GM12878 (cell line): Measurements from ENCODE around the gene SLC4A2. TPM values are rescaled to one million over a fixed set of nuclear protein-coding genes. Genes with fewer than 3 reads are reported as not detected.

Experiments
- BACH1 ChIP-seq: fragments of 450-650 bp; IDR thresholded peaks from 2 replicates; pipeline ENCODE4 v1.6.1; 2017; ENCODE audit warnings: mild to moderate bottlenecking, borderline replicate concordance
- CREB1 ChIP-seq: IDR thresholded peaks from 2 replicates; pipeline ENCODE4 v1.6.1; 2012; ENCODE audit warnings: low read depth, mild to moderate bottlenecking, inconsistent platforms
- DPF2 ChIP-seq: fragments of 450-650 bp; IDR thresholded peaks from 2 replicates; pipeline ENCODE4 v1.6.1; 2017; ENCODE audit warnings: mild to moderate bottlenecking
- ETV6 ChIP-seq, 2 experiments: fragments of 450-650 bp in 1 of 2; IDR thresholded peaks in 1 of 2; conservative IDR thresholded peaks in 1 of 2; 2 replicates each; pipeline ENCODE4 v1.6.1; 2014; ENCODE audit warnings: antibody characterized with exemption in 1 of 2, borderline replicate concordance in 1 of 2, low read depth in 1 of 2, mild to moderate bottlenecking in 1 of 2, moderate library complexity in 1 of 2
- FOXM1 ChIP-seq: IDR thresholded peaks from 2 replicates; pipeline ENCODE4 v1.6.1; 2012; ENCODE audit warnings: low read depth, mild to moderate bottlenecking, inconsistent platforms, low read length, moderate library complexity
- GATAD2B ChIP-seq: fragments of 450-650 bp; conservative IDR thresholded peaks from 2 replicates; pipeline ENCODE4 v1.6.1; 2017; ENCODE audit warnings: low read depth, mild to moderate bottlenecking, moderate library complexity
- IRF5 ChIP-seq: fragments of 450-650 bp; IDR thresholded peaks from 2 replicates; pipeline ENCODE4 v1.6.1; 2017; ENCODE audit warnings: borderline replicate concordance
- MTA3 ChIP-seq: IDR thresholded peaks from 2 replicates; pipeline ENCODE4 v1.6.1; 2012; ENCODE audit warnings: low read length, inconsistent platforms, borderline replicate concordance
- MYB ChIP-seq: fragments of 150-350 bp; IDR thresholded peaks from 2 replicates; pipeline ENCODE4 v1.6.1; 2014; ENCODE audit warnings: mild to moderate bottlenecking, low read depth, low read length, borderline replicate concordance
- NBN ChIP-seq: fragments of 450-650 bp; IDR thresholded peaks from 2 replicates; pipeline ENCODE4 v1.6.1; 2016
- NR2F1 ChIP-seq: fragments of 450-650 bp; conservative IDR thresholded peaks from 2 replicates; pipeline ENCODE4 v1.6.1; 2017; ENCODE audit warnings: mild to moderate bottlenecking
- PML ChIP-seq: IDR thresholded peaks from 2 replicates; pipeline ENCODE4 v1.6.1; 2012; ENCODE audit warnings: low read length, inconsistent platforms
- POLR2A ChIP-seq: IDR thresholded peaks from 2 replicates; pipeline ENCODE4 v1.6.1; 2011; ENCODE audit warnings: low read depth, mild to moderate bottlenecking, low read length
- RAD51 ChIP-seq: fragments of 450-650 bp; IDR thresholded peaks from 2 replicates; pipeline ENCODE4 v1.6.1; 2016; ENCODE audit warnings: moderate library complexity, mild to moderate bottlenecking, inconsistent platforms
- SREBF1 ChIP-seq: IDR thresholded peaks from 2 replicates; pipeline ENCODE4 v1.6.1; 2012; ENCODE audit warnings: mild to moderate bottlenecking, low read length
- SRF ChIP-seq, 2 experiments: IDR thresholded peaks; 2 replicates each; pipeline ENCODE4 v1.6.1; 2011; ENCODE audit warnings: low read depth in 2 of 2, low read length in 2 of 2, mild to moderate bottlenecking in 1 of 2, moderate library complexity in 1 of 2
- STAT1 ChIP-seq: fragments of 450-650 bp; conservative IDR thresholded peaks from 2 replicates; pipeline ENCODE4 v1.6.1; 2014; ENCODE audit warnings: antibody characterized with exemption, mild to moderate bottlenecking
- TCF12 ChIP-seq: IDR thresholded peaks from 2 replicates; pipeline ENCODE4 v1.6.1; 2011; ENCODE audit warnings: low read depth, mild to moderate bottlenecking, low read length
- ZNF217 ChIP-seq: fragments of 450-650 bp; IDR thresholded peaks from 2 replicates; pipeline ENCODE4 v1.6.1; 2017; ENCODE audit warnings: antibody characterized with exemption, mild to moderate bottlenecking
- ZSCAN29 ChIP-seq: fragments of 450-650 bp; IDR thresholded peaks from 2 replicates; pipeline ENCODE4 v1.6.1; 2017; ENCODE audit warnings: mild to moderate bottlenecking, moderate library complexity
- polyA plus RNA-seq, 11 experiments: library from polyadenylated mRNA; depleted of rRNA in 4 of 11; unstranded in 6 of 11; stranded (reverse) in 5 of 11; fragments of >200 nt; fragmentation: Nextera tagmentation in 4 of 11; fragmentation: Illumina TruSeq in 1 of 11; extraction: Ambion mirVana in 4 of 11; extraction: Trizol in 1 of 11; gene quantifications; 1 replicate in 1 of 11; 2 replicates in 10 of 11; pipeline versions ENCODE4 v1.2.1 to v1.2.3, GENCODE V29; 2011 to 2016; ENCODE audit warnings: inconsistent platforms in 2 of 11, missing spikeins in 2 of 11, low read depth in 1 of 11
- total RNA-seq, 4 experiments: library from RNA; depleted of rRNA in 3 of 4; stranded (reverse); fragments of >200 nt in 3 of 4; fragmentation: Illumina TruSeq in 1 of 4; extraction: Trizol in 1 of 4; gene quantifications; 2 replicates each; pipeline versions ENCODE4 v1.2.1 to v1.2.3, GENCODE V29; 2013 to 2021
- TF ChIP-seq, protein P1 (sequence below): fragments of 450-650 bp; formaldehyde crosslinking; IDR thresholded peaks from 2 replicates; pipeline ENCODE4 v1.4.0; 2020; ENCODE audit warnings: mild to moderate bottlenecking, moderate library complexity
- TF ChIP-seq, protein P2 (sequence below), 3 experiments: IDR thresholded peaks in 2 of 3; conservative IDR thresholded peaks in 1 of 3; 2 replicates each; pipeline ENCODE4 v1.5.1; 2011; ENCODE audit warnings: low read depth in 3 of 3, low read length in 3 of 3, mild to moderate bottlenecking in 3 of 3, control low read depth in 2 of 3, moderate library complexity in 2 of 3, inconsistent platforms in 1 of 3, mixed read lengths in 1 of 3; ENCODE audit not compliant: control insufficient read depth in 2 of 3, insufficient read depth in 1 of 3; ENCODE audit errors: extremely low read depth in 1 of 3

Gene SLC4A2
- total and polyA plus RNA-seq, 10 of the 15 experiments (the other 5 are each of a cell fraction or from before 2014, with no cell fraction given) = 2.7 to 78.6 (median 30.1) TPM

- TF ChIP-seq NBN (0 out of 2 replicates have a peak, but pooled peaks have one; percentile 58), RAD51 (no peak), POLR2A (peak; percentile 73), SRF (IDR thresholded peaks at IDR 0.05; ENCODE audit: low read depth in 2 of 2, low read length in 2 of 2) (no peak; a peak in 1 of 4 replicates), GATAD2B (0 out of 2 replicates have a peak, but pooled peaks have one; percentile 43), ZSCAN29 (no peak), NR2F1 (peak; percentile 75), PML (no peak), DPF2 (peak; percentile 57), MYB (no peak), TCF12 (no peak), ZNF217 (no peak), MTA3 (no peak), BACH1 (peak; percentile 61; the same call in 1 of the 2 replicates), STAT1 (no peak), SREBF1 (peak; percentile 82; the same call in 1 of the 2 replicates), FOXM1 (no peak), IRF5 (no peak), CREB1 (peak; percentile 88), ETV6 (conservative IDR thresholded peaks at IDR 0.05 in 1 of 2, IDR thresholded peaks at IDR 0.05 in 1 of 2; ENCODE audit: borderline replicate concordance in 1 of 2, low read depth in 1 of 2) (no peak)
- TF ChIP-seq, protein P1, sequence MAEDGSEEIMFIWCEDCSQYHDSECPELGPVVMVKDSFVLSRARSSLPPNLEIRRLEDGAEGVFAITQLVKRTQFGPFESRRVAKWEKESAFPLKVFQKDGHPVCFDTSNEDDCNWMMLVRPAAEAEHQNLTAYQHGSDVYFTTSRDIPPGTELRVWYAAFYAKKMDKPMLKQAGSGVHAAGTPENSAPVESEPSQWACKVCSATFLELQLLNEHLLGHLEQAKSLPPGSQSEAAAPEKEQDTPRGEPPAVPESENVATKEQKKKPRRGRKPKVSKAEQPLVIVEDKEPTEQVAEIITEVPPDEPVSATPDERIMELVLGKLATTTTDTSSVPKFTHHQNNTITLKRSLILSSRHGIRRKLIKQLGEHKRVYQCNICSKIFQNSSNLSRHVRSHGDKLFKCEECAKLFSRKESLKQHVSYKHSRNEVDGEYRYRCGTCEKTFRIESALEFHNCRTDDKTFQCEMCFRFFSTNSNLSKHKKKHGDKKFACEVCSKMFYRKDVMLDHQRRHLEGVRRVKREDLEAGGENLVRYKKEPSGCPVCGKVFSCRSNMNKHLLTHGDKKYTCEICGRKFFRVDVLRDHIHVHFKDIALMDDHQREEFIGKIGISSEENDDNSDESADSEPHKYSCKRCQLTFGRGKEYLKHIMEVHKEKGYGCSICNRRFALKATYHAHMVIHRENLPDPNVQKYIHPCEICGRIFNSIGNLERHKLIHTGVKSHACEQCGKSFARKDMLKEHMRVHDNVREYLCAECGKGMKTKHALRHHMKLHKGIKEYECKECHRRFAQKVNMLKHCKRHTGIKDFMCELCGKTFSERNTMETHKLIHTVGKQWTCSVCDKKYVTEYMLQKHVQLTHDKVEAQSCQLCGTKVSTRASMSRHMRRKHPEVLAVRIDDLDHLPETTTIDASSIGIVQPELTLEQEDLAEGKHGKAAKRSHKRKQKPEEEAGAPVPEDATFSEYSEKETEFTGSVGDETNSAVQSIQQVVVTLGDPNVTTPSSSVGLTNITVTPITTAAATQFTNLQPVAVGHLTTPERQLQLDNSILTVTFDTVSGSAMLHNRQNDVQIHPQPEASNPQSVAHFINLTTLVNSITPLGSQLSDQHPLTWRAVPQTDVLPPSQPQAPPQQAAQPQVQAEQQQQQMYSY (CRISPR knock-in tag) = no peak
- TF ChIP-seq, protein P2, sequence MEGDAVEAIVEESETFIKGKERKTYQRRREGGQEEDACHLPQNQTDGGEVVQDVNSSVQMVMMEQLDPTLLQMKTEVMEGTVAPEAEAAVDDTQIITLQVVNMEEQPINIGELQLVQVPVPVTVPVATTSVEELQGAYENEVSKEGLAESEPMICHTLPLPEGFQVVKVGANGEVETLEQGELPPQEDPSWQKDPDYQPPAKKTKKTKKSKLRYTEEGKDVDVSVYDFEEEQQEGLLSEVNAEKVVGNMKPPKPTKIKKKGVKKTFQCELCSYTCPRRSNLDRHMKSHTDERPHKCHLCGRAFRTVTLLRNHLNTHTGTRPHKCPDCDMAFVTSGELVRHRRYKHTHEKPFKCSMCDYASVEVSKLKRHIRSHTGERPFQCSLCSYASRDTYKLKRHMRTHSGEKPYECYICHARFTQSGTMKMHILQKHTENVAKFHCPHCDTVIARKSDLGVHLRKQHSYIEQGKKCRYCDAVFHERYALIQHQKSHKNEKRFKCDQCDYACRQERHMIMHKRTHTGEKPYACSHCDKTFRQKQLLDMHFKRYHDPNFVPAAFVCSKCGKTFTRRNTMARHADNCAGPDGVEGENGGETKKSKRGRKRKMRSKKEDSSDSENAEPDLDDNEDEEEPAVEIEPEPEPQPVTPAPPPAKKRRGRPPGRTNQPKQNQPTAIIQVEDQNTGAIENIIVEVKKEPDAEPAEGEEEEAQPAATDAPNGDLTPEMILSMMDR (IDR thresholded peaks at IDR 0.05 in 2 of 3, conservative IDR thresholded peaks at IDR 0.05 in 1 of 3; ENCODE audit: control insufficient read depth in 2 of 3, extremely low read depth in 1 of 3, insufficient read depth in 1 of 3, low read depth in 3 of 3, low read length in 3 of 3) = no peak
These were observed 1.2 kb upstream of the SLC4A2 start (continued) for GRCh38 chr7:151057989-151058780.
